DOHH2 (cell line): Measurements from ENCODE around the gene RTN4IP1.
"Not testable (repeated sequence)": the region's sequence is repeated elsewhere in the genome, so short reads cannot be mapped to it uniquely, and the experiment has no call there.

Source experiments
- H3F3A ChIP-seq: fragments of 200-600 bp; sonication (generic), shearing (Covaris generic); 2 replicates; pipeline ENCODE4 v1.6.0; 2016; ENCODE audit warnings: antibody characterized with exemption, mild to moderate bottlenecking; ENCODE audit not compliant: control insufficient read depth, insufficient read depth
- H3K27ac ChIP-seq: fragments of 200-600 bp; sonication (generic); 2 replicates; pipeline ENCODE4 v1.5.1; 2014; ENCODE audit warnings: low read depth, mild to moderate bottlenecking, low read length, moderate library complexity
- H3K27me3 ChIP-seq: fragments of 200-600 bp; sonication (generic); 2 replicates; pipeline ENCODE4 v1.6.1; 2014; ENCODE audit warnings: mild to moderate bottlenecking, low read length, mixed read lengths; ENCODE audit not compliant: control insufficient read depth
- H3K36me3 ChIP-seq: fragments of 200-600 bp; sonication (generic); 2 replicates; pipeline ENCODE4 v1.6.1; 2014; ENCODE audit warnings: mild to moderate bottlenecking, low read length, moderate library complexity, mixed read lengths; ENCODE audit not compliant: control insufficient read depth
- H3K4me1 ChIP-seq: fragments of 200-600 bp; sonication (generic); 2 replicates; pipeline ENCODE4 v1.6.1; 2014; ENCODE audit warnings: mild to moderate bottlenecking, low read length, mixed read lengths; ENCODE audit not compliant: control insufficient read depth
- H3K4me2 ChIP-seq: fragments of 200-600 bp; sonication (generic); 2 replicates; pipeline ENCODE4 v1.6.0; 2014; ENCODE audit warnings: mild to moderate bottlenecking, low read length, moderate library complexity
- H3K4me3 ChIP-seq: fragments of 200-600 bp; sonication (generic); 2 replicates; pipeline ENCODE4 v1.5.1; 2014; ENCODE audit warnings: mild to moderate bottlenecking, low read length, mixed read lengths
- H3K79me2 ChIP-seq: fragments of 200-600 bp; sonication (generic); 2 replicates; pipeline ENCODE4 v1.6.1; 2014; ENCODE audit warnings: mild to moderate bottlenecking, low read length, mixed read lengths; ENCODE audit not compliant: control insufficient read depth
- H3K9me2 ChIP-seq: fragments of 200-600 bp; sonication (generic); replicated peaks from 2 replicates; pipeline ENCODE4 v1.6.1; 2014; ENCODE audit warnings: mild to moderate bottlenecking, low read length, mixed read lengths; ENCODE audit not compliant: control insufficient read depth
- H3K9me3 ChIP-seq: fragments of 200-600 bp; sonication (generic); 2 replicates; pipeline ENCODE4 v1.6.1; 2014; ENCODE audit warnings: antibody characterized with exemption, low read length, mixed read lengths; ENCODE audit not compliant: control insufficient read depth, insufficient read depth
- H4K20me1 ChIP-seq: fragments of 200-600 bp; sonication (generic); 2 replicates; pipeline ENCODE4 v1.6.0; 2014; ENCODE audit warnings: low read depth, mild to moderate bottlenecking, antibody characterized with exemption, low read length, moderate library complexity; ENCODE audit not compliant: control insufficient read depth, insufficient read depth
- EZH2phosphoT487 ChIP-seq: fragments of 200-600 bp; sonication (generic); IDR thresholded peaks from 2 replicates; pipeline ENCODE4 v1.6.1; 2017; ENCODE audit warnings: borderline replicate concordance, mild to moderate bottlenecking, antibody characterized with exemption, low read length, moderate library complexity, mixed read lengths
- TF ChIP-seq, protein P1 (sequence below): fragments of 200-600 bp; sonication (generic); IDR thresholded peaks from one replicate; pipeline ENCODE4 v1.5.1; 2014; ENCODE audit warnings: antibody characterized with exemption, mild to moderate bottlenecking, low read depth, low read length; ENCODE audit not compliant: poor library complexity, severe bottlenecking

The RTN4IP1 gene

DNA sequence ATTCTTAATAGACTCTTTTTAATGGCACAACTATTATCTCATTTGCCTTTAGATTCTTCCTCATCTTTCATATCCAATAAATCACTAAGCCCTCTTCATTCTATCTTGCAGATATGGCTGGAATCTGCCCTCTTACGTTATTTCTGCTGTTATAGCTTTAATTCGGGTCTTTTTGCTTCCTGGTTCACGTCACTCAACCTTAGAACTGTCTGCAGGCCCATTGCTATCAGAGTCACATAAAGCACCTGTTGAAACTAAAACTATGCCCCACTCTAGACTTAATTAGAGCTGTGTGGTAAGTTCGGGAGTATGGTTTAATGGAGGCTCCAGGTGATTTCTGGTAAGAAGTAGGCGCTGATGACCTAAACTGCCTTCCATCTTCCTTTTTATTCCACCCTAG lies 1.1 kb upstream of the RTN4IP1 start:
- Histone ChIP-seq H3K79me2 (peaks cover 95% of the 10 kb centered on the region), H3K27me3 (no peaks in the 10 kb centered on the region), H3K4me1 (peaks cover 68% of the 10 kb centered on the region), H4K20me1 (no peaks in the 10 kb centered on the region), H3K4me2 (peak overlapping the region; percentile 81), H3K27ac (peak overlapping the region; percentile 92), H3K36me3 (peaks cover 39% of the 10 kb centered on the region), H3F3A (peaks cover 17% of the 10 kb centered on the region), H3K9me2 (no peaks in the 10 kb centered on the region), H3K4me3 (peak overlapping the region; percentile 91), H3K9me3 (no peaks in the 10 kb centered on the region)
- TF ChIP-seq, protein P1, sequence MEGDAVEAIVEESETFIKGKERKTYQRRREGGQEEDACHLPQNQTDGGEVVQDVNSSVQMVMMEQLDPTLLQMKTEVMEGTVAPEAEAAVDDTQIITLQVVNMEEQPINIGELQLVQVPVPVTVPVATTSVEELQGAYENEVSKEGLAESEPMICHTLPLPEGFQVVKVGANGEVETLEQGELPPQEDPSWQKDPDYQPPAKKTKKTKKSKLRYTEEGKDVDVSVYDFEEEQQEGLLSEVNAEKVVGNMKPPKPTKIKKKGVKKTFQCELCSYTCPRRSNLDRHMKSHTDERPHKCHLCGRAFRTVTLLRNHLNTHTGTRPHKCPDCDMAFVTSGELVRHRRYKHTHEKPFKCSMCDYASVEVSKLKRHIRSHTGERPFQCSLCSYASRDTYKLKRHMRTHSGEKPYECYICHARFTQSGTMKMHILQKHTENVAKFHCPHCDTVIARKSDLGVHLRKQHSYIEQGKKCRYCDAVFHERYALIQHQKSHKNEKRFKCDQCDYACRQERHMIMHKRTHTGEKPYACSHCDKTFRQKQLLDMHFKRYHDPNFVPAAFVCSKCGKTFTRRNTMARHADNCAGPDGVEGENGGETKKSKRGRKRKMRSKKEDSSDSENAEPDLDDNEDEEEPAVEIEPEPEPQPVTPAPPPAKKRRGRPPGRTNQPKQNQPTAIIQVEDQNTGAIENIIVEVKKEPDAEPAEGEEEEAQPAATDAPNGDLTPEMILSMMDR = no peak
- no peak for TF ChIP-seq EZH2phosphoT487

GRCh38 chr6:106629859-106630163 lies 513 bp upstream of the RTN4IP1 start:
- Histone ChIP-seq H3K27ac (peak overlapping the region; percentile 92), H3K9me2 (no peaks in the 10 kb centered on the region), H3K27me3 (no peaks in the 10 kb centered on the region), H3F3A (peaks cover 17% of the 10 kb centered on the region), H4K20me1 (no peaks in the 10 kb centered on the region), H3K4me2 (peak overlapping the region; percentile 81), H3K4me1 (peaks cover 62% of the 10 kb centered on the region), H3K79me2 (peaks cover 94% of the 10 kb centered on the region), H3K36me3 (peaks cover 35% of the 10 kb centered on the region), H3K9me3 (no peaks in the 10 kb centered on the region), H3K4me3 (peak overlapping the region; percentile 91)
- no peak for TF ChIP-seq EZH2phosphoT487
- TF ChIP-seq, protein P1 = no peak

GRCh38 chr6:106628658-106629102 lies 618 bp downstream of the RTN4IP1 start:
- TF ChIP-seq, protein P1 = no peak
- TF ChIP-seq EZH2phosphoT487 = no peak
- peaks cover 86% of the 10 kb centered on the region for H3K79me2 ChIP-seq
- no peaks in the 10 kb centered on the region for H3K27me3 ChIP-seq
- peak overlapping the region; percentile 81 for H3K4me2 ChIP-seq
- H3K9me3 ChIP-seq = no peaks in the 10 kb centered on the region
- H4K20me1 ChIP-seq = no peaks in the 10 kb centered on the region
- H3K36me3 ChIP-seq = peaks cover 28% of the 10 kb centered on the region
- peak overlapping the region; percentile 92 for H3K27ac ChIP-seq
- no peaks in the 10 kb centered on the region for H3K9me2 ChIP-seq
- H3K4me1 ChIP-seq = peaks cover 51% of the 10 kb centered on the region
- peak overlapping the region; percentile 91 for H3K4me3 ChIP-seq
- H3F3A ChIP-seq = peaks cover 15% of the 10 kb centered on the region

DNA sequence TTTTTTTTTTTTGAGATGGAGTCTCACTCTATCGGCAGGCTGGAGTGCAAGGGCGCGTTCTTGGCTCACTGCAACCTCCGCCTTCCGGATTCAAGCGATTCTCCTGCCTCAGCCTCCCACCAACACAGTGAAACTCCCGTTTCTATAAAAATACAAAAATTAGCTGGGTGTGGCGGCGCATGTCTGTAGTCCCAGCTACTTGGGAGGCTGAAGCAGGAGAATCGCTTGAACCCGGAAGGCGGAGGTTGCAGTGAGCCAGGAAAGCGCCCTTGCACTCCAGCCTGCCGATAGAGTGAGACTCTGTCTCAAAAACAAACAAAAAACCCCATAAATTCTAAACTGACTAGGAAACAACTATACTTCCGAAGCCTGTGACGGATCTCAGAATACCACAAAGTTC lies 1.5 kb downstream of the RTN4IP1 start:
- H3K4me3 ChIP-seq = peak overlapping the region; percentile 91
- peak overlapping the region; percentile 92 for H3K27ac ChIP-seq
- not testable (repeated sequence) for H4K20me1 ChIP-seq, H3K9me3 ChIP-seq, H3K27me3 ChIP-seq, H3K9me2 ChIP-seq
- peaks cover 43% of the 10 kb centered on the region for H3K4me1 ChIP-seq
- peak overlapping the region; percentile 81 for H3K4me2 ChIP-seq
- H3K36me3 ChIP-seq = peaks cover 33% of the 10 kb centered on the region
- H3F3A ChIP-seq = peaks cover 15% of the 10 kb centered on the region
- H3K79me2 ChIP-seq = peaks cover 77% of the 10 kb centered on the region
